Right renal pelvis (tissue), 4 donors: ENCODE data around the gene HCN4. TPM values are rescaled to one million over a fixed set of nuclear protein-coding genes. Genes with fewer than 3 reads are reported as not detected.
"Not testable (repeated sequence)": the region's sequence is repeated elsewhere in the genome, so short reads cannot be mapped to it uniquely, and the experiment has no call there.

Experiments
- DNase-seq, 4 donors: peaks; one replicate each; pipeline ENCODE4 v3.0.0-alpha.2; 2013; ENCODE audit warnings: low read depth in 4 of 4, low spot score in 3 of 4, missing footprints in 1 of 4
- polyA plus RNA-seq, 4 donors: library from polyadenylated mRNA; unstranded; fragments of 120-200 nt; gene quantifications; one replicate each; pipeline ENCODE4 v1.2.1, GENCODE V29; 2013; ENCODE audit not compliant: insufficient read length in 4 of 4

The HCN4 gene
- polyA plus RNA-seq, 4 donors: 0.97 to 1.2 (median 1.1) TPM

- peak in 3 of 4 donors; percentile 27 to 38 (median 38) for DNase-seq
Measured at GRCh38 chr15:73303636-73304035, 65.1 kb downstream of the HCN4 start.

DNA sequence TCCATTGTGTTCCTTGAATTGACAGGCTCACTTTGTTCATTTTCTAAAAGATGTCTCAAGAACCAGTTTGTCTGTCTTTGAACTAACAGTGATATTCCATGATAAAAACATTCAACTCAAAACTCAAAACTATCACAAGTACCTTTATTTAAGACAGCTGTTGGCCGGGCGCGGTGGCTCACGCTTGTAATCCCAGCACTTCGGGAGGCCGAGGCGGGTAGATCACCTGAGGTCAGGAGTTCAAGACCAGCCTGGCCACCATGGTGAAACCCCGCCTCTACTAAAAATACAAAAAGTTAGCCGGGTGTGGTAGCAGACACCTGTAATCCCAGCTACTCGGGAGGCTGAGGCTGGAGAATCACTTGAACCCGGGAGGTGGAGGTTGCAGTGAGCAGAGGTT lies 68.5 kb downstream of the HCN4 start:
- not testable (repeated sequence) for DNase-seq

DNA sequence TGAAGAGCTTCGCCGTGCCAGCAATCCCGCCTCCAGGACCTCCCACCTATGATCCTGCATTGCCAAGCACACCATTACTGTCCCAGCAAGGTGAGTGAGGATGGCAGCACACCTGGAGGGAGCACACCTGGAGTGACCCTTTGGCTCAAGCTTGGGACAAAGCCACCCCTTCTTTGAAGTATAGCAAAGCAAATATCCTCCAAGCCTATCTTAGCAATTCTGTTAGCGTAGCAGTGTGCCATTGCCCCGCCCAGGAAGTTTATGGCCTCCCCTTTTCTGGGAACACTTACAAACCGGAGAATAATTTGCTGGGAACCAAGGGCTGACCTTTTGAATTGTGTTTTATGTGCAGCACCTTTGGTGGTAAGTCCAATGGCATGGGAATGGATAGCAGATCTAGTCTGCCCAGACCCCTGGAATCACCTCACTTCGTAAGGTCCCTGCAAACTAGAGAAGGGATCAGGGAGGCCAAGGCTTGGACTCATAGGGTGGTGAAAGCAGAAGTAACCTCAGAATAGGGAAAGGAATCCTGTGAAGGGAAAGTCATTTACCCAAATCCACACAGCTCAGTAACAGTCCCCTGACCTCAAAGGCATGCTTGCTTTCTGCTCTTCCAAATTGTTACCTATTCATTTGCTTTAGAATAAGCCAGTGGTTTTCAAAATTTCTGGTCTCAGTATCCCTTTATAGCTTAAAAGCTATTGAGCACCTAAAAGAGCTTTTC lies 70.1 kb downstream of the HCN4 start:
- DNase-seq: no peak

GRCh38 chr15:73296609-73297353 lies 72.0 kb downstream of the HCN4 start:
- no peak for DNase-seq

DNA sequence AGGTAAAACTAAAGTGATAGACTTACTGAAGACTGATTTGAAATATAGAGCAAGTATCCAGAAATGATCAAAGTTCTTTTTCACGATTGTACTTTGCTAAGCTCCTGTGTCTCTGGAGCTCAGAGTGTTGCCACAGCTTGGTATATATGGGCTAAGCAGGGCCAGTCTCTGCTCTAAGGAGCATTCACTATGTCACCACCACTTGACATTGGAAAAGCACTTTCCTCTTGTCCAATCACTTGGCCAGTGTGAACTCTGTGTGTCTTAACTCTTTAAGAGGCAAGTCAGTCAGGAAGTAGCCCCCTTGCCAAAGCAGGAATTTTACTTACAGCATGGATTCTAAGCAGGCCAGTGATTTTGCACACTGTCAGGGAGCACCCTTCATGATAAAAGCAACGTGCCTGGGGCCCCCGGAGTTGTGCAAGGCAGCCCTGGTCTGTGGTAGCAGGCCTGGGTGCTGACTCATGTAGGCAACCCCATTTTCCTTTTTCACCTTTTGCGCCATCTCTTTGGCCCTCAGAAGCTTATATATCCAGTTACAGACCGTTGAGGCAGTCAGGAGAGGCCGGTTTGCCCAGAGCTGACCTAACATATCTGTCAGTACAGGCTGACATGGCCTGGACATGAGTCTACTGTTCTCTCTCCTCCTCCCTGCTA lies 73.0 kb downstream of the HCN4 start:
- DNase-seq: no peak

DNA sequence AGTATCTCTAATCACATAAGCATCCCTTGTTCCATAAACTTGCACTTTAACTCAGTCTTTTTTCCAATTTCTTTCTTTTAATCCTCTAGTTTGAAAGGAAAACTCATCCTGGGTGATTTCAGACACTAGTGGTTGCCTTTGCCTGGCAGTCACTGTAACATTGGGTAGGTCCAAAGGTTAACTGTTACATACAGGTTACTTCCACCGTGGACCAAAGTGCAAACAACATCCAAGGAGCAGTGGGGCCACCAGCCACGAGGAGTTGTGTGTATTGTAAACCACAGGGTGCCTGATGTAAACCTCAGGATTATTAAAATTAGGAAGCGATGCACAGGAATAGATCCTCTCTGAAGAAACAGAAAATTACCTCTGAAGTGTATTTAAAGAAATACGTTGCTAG lies 75.0 kb downstream of the HCN4 start:
- no peak for DNase-seq

DNA sequence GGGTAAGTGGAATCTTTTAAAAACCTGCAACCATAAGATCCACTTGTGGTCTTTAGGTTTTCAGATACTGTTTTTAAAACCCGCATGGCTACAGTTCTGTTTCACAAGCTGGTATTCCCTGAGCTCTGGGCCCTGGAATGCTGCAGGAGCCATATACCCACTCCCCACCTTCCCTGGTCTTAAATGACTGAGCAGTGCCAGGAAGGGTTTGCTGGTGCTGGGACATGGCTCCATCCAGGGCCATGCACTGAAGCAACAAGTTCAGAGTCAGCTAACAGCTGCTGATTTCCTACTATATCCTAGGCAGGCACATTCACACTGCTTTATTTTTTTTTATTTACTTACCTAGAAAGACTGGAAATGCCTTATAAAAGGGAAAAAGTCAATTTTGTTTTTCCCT lies 77.3 kb downstream of the HCN4 start:
- DNase-seq: no peak

DNA sequence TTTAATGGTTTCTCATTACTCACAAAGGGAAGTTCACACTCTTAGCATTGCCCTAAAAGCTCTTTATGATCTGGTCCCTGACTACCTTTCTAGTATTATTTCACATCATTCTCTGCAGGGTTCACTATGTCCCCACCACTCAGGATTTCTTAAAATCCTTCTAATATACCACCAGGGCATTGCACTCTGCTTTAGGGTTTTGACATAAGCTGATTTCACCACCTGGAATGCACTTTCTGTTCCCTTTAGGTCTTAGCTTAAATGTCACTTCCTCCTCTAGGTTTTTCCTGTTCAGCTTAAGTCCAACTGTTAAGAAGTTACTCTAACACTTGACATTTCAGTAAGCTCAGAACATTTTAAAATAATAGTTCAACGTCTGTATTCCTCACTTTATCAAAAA lies 81.7 kb downstream of the HCN4 start:
- DNase-seq: no peak

DNA sequence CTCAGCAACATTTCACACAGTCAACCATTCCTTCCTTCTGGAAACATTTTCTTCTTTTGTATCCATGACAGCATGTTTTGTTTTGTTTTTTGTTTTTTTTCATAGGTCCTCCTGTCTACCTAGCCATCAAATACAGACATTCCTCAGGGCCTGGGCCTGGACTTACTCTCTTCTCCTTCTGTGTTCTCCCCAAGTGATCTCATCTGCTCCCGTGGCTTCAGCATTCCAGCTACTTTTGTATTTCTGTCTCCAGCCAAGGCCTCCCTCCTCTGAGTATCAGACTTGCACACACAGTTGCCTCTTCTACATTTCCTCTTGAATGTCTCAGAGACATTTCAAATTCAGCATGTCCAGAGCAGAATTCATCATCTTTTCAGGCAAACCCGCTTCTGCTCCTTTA lies 82.4 kb downstream of the HCN4 start:
- no peak for DNase-seq

GRCh38 chr15:73284090-73284716 lies 84.6 kb downstream of the HCN4 start:
- DNase-seq: no peak

- DNase-seq: no peak
Measured at GRCh38 chr15:73283366-73283962, 85.3 kb downstream of the HCN4 start.

GRCh38 chr15:73282567-73283365 lies 86.0 kb downstream of the HCN4 start:
- no peak for DNase-seq

DNA sequence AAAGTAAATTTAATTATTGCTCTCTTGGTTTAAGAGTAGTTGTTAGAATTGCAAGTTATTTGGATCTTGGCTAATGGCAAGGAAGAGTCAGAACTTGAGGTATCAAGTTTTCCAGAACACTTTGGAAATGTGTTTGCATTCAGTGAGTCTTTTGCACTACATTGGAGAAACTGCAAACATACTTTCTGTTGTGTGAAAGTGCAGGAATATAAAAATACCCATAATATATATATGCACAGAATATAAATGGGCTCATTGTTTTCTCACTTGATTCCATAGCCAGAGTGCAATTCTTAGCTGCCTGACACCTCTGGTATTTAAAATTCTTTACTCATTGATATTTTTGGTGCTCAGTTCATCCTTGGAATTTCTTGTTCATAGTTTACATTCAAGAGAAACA lies 92.9 kb downstream of the HCN4 start:
- DNase-seq: no peak

GRCh38 chr15:73273181-73274002 lies 95.4 kb downstream of the HCN4 start:
- peak; percentile 32 to 44 (median 34) for DNase-seq

DNA sequence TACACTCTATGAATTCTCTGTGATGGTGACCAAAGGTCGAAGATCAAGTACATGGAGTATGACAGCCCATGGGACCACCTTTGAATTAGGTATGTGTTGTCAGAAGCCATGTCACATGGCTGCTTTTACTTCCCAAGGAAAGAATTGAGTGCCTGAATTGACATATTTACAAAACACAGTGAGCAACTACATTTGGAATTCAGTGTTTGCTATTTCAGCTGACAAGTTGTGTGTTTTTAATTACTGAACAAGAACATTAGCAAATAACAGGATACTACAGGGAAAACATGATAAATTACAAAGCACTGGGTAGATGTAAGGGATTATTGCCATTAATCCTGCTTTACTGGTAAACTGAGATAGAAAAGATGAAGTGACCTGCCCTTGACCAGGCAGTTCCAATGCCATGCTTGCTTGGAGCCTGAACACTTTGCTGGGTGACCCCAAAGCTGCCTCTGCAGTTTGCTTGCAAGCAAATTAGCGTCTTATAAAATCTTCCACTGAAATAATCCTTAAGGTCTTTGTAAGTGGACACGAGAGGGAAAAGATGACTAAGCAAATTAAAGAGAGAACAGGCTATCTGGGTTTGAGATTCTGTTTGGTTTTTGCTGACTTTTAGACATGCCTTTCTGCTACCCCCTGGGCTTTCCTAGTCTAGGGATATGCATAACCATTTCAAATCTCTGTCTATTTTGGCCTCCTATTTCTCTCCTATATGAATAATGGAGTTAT lies 98.2 kb downstream of the HCN4 start:
- DNase-seq: no peak
